ENCODE data around the gene RAG1.

RAG1 gene

DNA sequence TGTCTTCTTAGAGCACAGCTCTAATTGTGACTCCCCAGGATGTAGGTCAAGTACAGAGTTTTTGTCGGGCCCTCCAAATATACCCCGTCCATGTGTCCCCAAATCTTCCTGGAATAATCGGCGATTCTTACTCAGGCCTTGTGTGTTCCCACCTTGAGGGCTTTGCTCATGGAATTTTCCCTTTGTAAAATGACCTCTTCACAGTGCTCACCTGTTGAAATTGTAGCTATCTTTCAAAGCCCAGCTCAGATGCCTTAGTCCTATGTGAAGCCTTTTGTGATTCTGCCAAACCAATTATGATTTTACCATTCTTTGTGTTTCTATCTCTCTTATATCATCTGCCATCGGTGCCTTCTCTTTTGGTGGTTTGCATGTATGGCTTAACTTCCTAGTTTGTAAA, 60.3 kb downstream of the RAG1 start:
- no peak for DNase-seq (ENCODE audit: low spot score)

DNA sequence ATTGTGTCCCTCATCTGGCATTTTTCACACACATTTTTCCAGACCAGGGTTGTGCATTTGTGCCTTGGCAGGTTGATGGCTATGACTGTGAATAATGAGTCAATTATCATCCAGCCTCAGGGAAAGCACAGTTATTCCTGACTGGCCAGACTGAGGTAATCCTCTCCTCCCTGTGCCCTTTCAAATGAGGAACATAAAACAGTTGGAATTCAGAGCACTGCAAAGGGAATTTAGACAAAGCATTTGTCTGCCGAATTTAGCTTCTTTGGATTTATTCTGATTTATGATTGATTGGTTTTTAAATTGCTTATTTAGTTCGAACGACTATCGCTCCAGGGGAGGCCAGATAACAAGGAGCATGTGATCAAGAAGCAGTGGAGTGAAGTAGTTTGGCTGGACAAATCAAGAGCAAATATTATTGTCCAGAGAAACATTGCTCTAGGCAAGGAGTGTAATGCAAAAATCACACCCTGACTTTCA, 61.0 kb downstream of the RAG1 start:
- DNase-seq (ENCODE audit: low spot score) = no peak

Data from AG08395 (cell line).